Mesenchymal stem cell (in vitro differentiated cells and primary cell): Measurements from ENCODE around the gene LAMP2.

ENCODE experiments used
- DNase-seq: peaks from one replicate; pipeline ENCODE4 v3.0.0-alpha.2; 2013
- H2AFZ ChIP-seq: one replicate; pipeline ENCODE4 v1.6.1; 2013; ENCODE audit warnings: low read depth, mild to moderate bottlenecking, control low read depth, inconsistent platforms, low read length, moderate library complexity
- H2AK5ac ChIP-seq: 2 replicates; pipeline ENCODE4 v1.6.1; 2013; ENCODE audit warnings: low read length, moderate library complexity, mild to moderate bottlenecking, inconsistent platforms; ENCODE audit not compliant: severe bottlenecking
- H2BK120ac ChIP-seq: one replicate; pipeline ENCODE4 v1.6.1; 2013; ENCODE audit warnings: low read depth, mild to moderate bottlenecking, inconsistent platforms, low read length, moderate library complexity
- H2BK12ac ChIP-seq, 2 experiments: one replicate each; pipeline ENCODE4 v1.6.1; 2013; ENCODE audit warnings: inconsistent platforms in 2 of 2, low read length in 2 of 2, mild to moderate bottlenecking in 2 of 2, moderate library complexity in 2 of 2, control low read depth in 1 of 2
- H2BK15ac ChIP-seq: one replicate; pipeline ENCODE4 v1.6.1; 2013; ENCODE audit warnings: mild to moderate bottlenecking, low read depth, inconsistent platforms; ENCODE audit not compliant: poor library complexity, severe bottlenecking
- H2BK5ac ChIP-seq: 2 replicates; pipeline ENCODE4 v1.6.1; 2013; ENCODE audit warnings: low read depth, mild to moderate bottlenecking, low read length, control low read depth, inconsistent platforms; ENCODE audit not compliant: poor library complexity, severe bottlenecking
- H3K14ac ChIP-seq, 2 experiments: one replicate each; pipeline ENCODE4 v1.6.1; 2013; ENCODE audit warnings: inconsistent platforms in 2 of 2, low read length in 2 of 2, control low read depth in 1 of 2, mild to moderate bottlenecking in 1 of 2, moderate library complexity in 1 of 2
- H3K18ac ChIP-seq, 2 experiments: one replicate each; pipeline ENCODE4 v1.6.1; 2013; ENCODE audit warnings: inconsistent platforms in 2 of 2, low read length in 2 of 2, control low read depth in 1 of 2, low read depth in 1 of 2, mild to moderate bottlenecking in 1 of 2
- H3K23ac ChIP-seq, 2 experiments: one replicate each; pipeline ENCODE4 v1.6.1; 2013; ENCODE audit warnings: inconsistent platforms in 2 of 2, low read length in 2 of 2, mild to moderate bottlenecking in 2 of 2, moderate library complexity in 2 of 2, control low read depth in 1 of 2
- H3K27ac ChIP-seq: 2 replicates; pipeline ENCODE4 v1.5.1; 2013; ENCODE audit warnings: mild to moderate bottlenecking, moderate library complexity, low read length, control low read depth, inconsistent platforms; ENCODE audit not compliant: poor library complexity, severe bottlenecking
- H3K27me3 ChIP-seq, 2 experiments: 2 replicates each; pipeline versions ENCODE4 v1.6.1 to v1.7.0; 2013; ENCODE audit warnings: low read length in 2 of 2, mild to moderate bottlenecking in 2 of 2, moderate library complexity in 2 of 2, control low read depth in 1 of 2, inconsistent platforms in 1 of 2; ENCODE audit not compliant: control insufficient read depth in 1 of 2, insufficient read depth in 1 of 2
- H3K36me3 ChIP-seq, 2 experiments: 2 replicates each; pipeline versions ENCODE4 v1.6.1 to v1.7.0; 2013; ENCODE audit warnings: low read length in 2 of 2, control low read depth in 1 of 2, inconsistent platforms in 1 of 2, low read depth in 1 of 2, mild to moderate bottlenecking in 1 of 2; ENCODE audit not compliant: insufficient read depth in 2 of 2, control insufficient read depth in 1 of 2
- H3K4ac ChIP-seq, 2 experiments: one replicate each; pipeline ENCODE4 v1.6.1; 2013; ENCODE audit warnings: inconsistent platforms in 2 of 2, low read length in 2 of 2, mild to moderate bottlenecking in 2 of 2, moderate library complexity in 2 of 2, control low read depth in 1 of 2, low read depth in 1 of 2
- H3K4me1 ChIP-seq: 2 replicates; pipeline ENCODE4 v1.6.1; 2013; ENCODE audit warnings: low read depth, low read length, control low read depth; ENCODE audit not compliant: control insufficient read depth, insufficient read depth
- H3K4me2 ChIP-seq: 2 replicates; pipeline ENCODE4 v1.6.1; 2013; ENCODE audit warnings: low read length, mild to moderate bottlenecking, inconsistent platforms; ENCODE audit not compliant: poor library complexity, severe bottlenecking
- H3K4me3 ChIP-seq, 2 experiments: 2 replicates each; pipeline versions ENCODE4 v1.5.1 to v1.7.0; 2013; ENCODE audit warnings: low read length in 2 of 2, mild to moderate bottlenecking in 2 of 2, control low read depth in 1 of 2, low read depth in 1 of 2; ENCODE audit not compliant: insufficient read depth in 1 of 2
- H3K79me1 ChIP-seq: replicated peaks from 2 replicates; pipeline ENCODE4 v1.6.1; 2013; ENCODE audit warnings: mild to moderate bottlenecking, control low read depth, low read length, inconsistent platforms; ENCODE audit not compliant: poor library complexity, severe bottlenecking
- H3K9ac ChIP-seq: 2 replicates; pipeline ENCODE4 v1.7.0; 2013; ENCODE audit warnings: mild to moderate bottlenecking, low read length, moderate library complexity
- H3K9me3 ChIP-seq: 2 replicates; pipeline ENCODE4 v1.7.0; 2013; ENCODE audit warnings: mild to moderate bottlenecking, low read length; ENCODE audit not compliant: control insufficient read depth
- H4K8ac ChIP-seq: one replicate; pipeline ENCODE4 v1.6.1; 2013; ENCODE audit warnings: inconsistent platforms, mild to moderate bottlenecking, low read length, moderate library complexity
- H4K91ac ChIP-seq: one replicate; pipeline ENCODE4 v1.6.1; 2013; ENCODE audit warnings: mild to moderate bottlenecking, low read length, inconsistent platforms
- WGBS: methylation state at CpG from one replicate; pipeline ENCODE4 v1.1.7; 2013; ENCODE audit warnings: mixed read lengths; 5-methylcytosine and 5-hydroxymethylcytosine counted together

Gene LAMP2

DNA sequence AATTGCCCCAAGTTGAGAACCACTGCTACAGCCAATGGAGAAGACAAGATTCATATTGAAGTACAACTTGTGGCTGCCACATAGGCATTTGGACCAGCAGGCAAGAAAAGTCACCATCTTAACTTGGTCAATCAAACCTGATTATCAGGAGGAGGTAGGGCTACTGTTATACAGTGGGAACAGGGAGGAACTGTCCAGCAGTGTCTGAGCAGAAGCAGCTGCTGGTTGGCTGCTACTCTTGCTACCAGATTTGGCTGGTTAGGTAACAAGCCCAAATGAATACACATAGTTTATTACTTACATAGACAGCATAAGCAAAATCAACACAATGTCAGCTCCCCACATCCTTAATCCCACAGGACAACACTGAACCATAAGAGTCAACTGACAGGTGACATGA, 67.8 kb downstream of the LAMP2 start:
- H3K4me1 ChIP-seq, result no peaks in the 10 kb centered on the region
- no peaks in the 10 kb centered on the region for H3K36me3 ChIP-seq
- H4K91ac ChIP-seq, result no peak overlapping the region
- H3K14ac ChIP-seq, result no peak overlapping the region
- no peaks in the 10 kb centered on the region for H3K79me1 ChIP-seq
- no peak overlapping the region for H2BK120ac ChIP-seq
- H3K4ac ChIP-seq, result no peak overlapping the region
- no peak overlapping the region for H2AFZ ChIP-seq
- H2AK5ac ChIP-seq, result no peak overlapping the region
- no peak overlapping the region for H3K23ac ChIP-seq
- no peak overlapping the region for H3K9ac ChIP-seq
- DNase-seq, result no peak
- H2BK5ac ChIP-seq, result no peak overlapping the region
- no peak overlapping the region for H2BK12ac ChIP-seq
- no peak overlapping the region for H2BK15ac ChIP-seq
- H3K18ac ChIP-seq, result no peak overlapping the region
- H3K4me3 ChIP-seq, result no peak overlapping the region
- H3K9me3 ChIP-seq, result peaks cover 12% of the 10 kb centered on the region
- no peak overlapping the region for H3K27ac ChIP-seq
- no peak overlapping the region for H4K8ac ChIP-seq
- no peak overlapping the region for H3K4me2 ChIP-seq
- peaks cover 0 to 4% of the 10 kb centered on the region in 2 experiments for H3K27me3 ChIP-seq

- H4K8ac ChIP-seq, result no peak overlapping the region
- peaks cover 6 to 34% of the 10 kb centered on the region in 2 experiments for H3K27me3 ChIP-seq
- no peak overlapping the region for H3K4ac ChIP-seq
- H2BK12ac ChIP-seq, result no peak overlapping the region
- no peaks in the 10 kb centered on the region for H3K79me1 ChIP-seq
- no peak overlapping the region for H3K27ac ChIP-seq
- H2AK5ac ChIP-seq, result no peak overlapping the region
- no peak overlapping the region for H2AFZ ChIP-seq
- no peak overlapping the region for H2BK120ac ChIP-seq
- no peak overlapping the region for H4K91ac ChIP-seq
- no peaks in the 10 kb centered on the region for H3K36me3 ChIP-seq
- H2BK5ac ChIP-seq, result no peak overlapping the region
- no peaks in the 10 kb centered on the region for H3K4me1 ChIP-seq
- H3K18ac ChIP-seq, result no peak overlapping the region
- no peak overlapping the region for H3K14ac ChIP-seq
- no CpG with 5 or more reads among the region's 3 CpGs for WGBS
- no peak overlapping the region for H3K4me3 ChIP-seq
- H3K9ac ChIP-seq, result no peak overlapping the region
- no peak overlapping the region for H3K23ac ChIP-seq
- no peak overlapping the region for H3K4me2 ChIP-seq
- peak; percentile 0 for DNase-seq
- no peaks in the 10 kb centered on the region for H3K9me3 ChIP-seq
- H2BK15ac ChIP-seq, result no peak overlapping the region
Observed at GRCh38 chrX:120380699-120381098, 88.4 kb downstream of the LAMP2 start.

GRCh38 chrX:120379937-120380681, 89.0 kb downstream of the LAMP2 start:
- H3K27me3 ChIP-seq, result peaks cover 6 to 34% of the 10 kb centered on the region in 2 experiments
- H2BK120ac ChIP-seq, result no peak overlapping the region
- 41% methylated on average over 3 of the region's 6 CpGs for WGBS

GRCh38 chrX:120378570-120378969, 90.5 kb downstream of the LAMP2 start:
- Histone ChIP-seq H3K27me3 (peaks cover 6 to 23% of the 10 kb centered on the region in 2 experiments), H2BK15ac (no peak overlapping the region), H4K91ac (no peak overlapping the region), H4K8ac (no peak overlapping the region), H2AK5ac (no peak overlapping the region), H3K9me3 (no peaks in the 10 kb centered on the region), H2BK5ac (no peak overlapping the region), H2BK12ac (no peak overlapping the region), H2BK120ac (no peak overlapping the region), H2AFZ (no peak overlapping the region), H3K36me3 (no peaks in the 10 kb centered on the region), H3K4me2 (no peak overlapping the region), H3K4me3 (no peak overlapping the region), H3K18ac (no peak overlapping the region), H3K79me1 (no peaks in the 10 kb centered on the region), H3K14ac (no peak overlapping the region), H3K4me1 (no peaks in the 10 kb centered on the region), H3K9ac (no peak overlapping the region), H3K4ac (no peak overlapping the region), H3K23ac (no peak overlapping the region), H3K27ac (no peak overlapping the region)
- no peak for DNase-seq
- 62% methylated on average over 2 of the region's 5 CpGs for WGBS

More at GRCh38 chrX:120379937-120380681, 89.0 kb downstream of the LAMP2 start:
- Histone ChIP-seq H3K9me3 (no peaks in the 10 kb centered on the region), H2BK12ac (no peak overlapping the region), H3K4ac (no peak overlapping the region), H3K4me1 (no peaks in the 10 kb centered on the region), H3K18ac (no peak overlapping the region), H2BK15ac (no peak overlapping the region), H2AK5ac (no peak overlapping the region), H3K23ac (no peak overlapping the region), H3K4me2 (no peak overlapping the region), H3K4me3 (no peak overlapping the region), H3K14ac (no peak overlapping the region), H3K27ac (no peak overlapping the region), H2BK5ac (no peak overlapping the region), H4K91ac (no peak overlapping the region), H3K9ac (no peak overlapping the region), H4K8ac (no peak overlapping the region), H2AFZ (no peak overlapping the region), H3K79me1 (no peaks in the 10 kb centered on the region), H3K36me3 (no peaks in the 10 kb centered on the region)
- DNase-seq, result no peak
